ENCODE measurements around the gene FAM216B.

FAM216B gene

DNA sequence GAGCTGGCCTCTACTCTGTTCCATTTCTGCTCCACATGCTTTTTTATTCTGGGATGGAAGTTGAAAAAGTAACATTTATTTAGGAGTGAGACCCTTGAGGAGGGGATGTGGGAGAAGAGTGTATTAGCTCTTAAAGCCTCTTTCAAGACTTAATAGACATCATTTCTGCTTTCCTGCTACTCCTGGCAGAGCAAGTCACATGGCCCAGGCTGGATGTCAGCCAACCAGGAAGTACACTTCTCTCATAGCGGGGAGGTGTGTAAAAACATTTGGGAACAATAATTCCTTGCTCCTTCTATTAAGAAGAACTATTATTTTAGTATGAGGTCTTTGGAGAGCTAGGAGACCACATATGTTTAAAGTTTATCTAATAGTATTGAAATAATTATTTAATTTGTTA, 40.6 kb upstream of the FAM216B start:
- no peak overlapping the region for H2AFZ ChIP-seq (ENCODE audit: low read depth)
- no peaks in the 10 kb centered on the region for H3K4me1 ChIP-seq (ENCODE audit: low read depth, poor library complexity, severe bottlenecking)
- H3K27ac ChIP-seq = no peak overlapping the region
- no peaks in the 10 kb centered on the region for H3K79me2 ChIP-seq (ENCODE audit: insufficient read depth, low read depth)
- no peaks in the 10 kb centered on the region for H4K20me1 ChIP-seq (ENCODE audit: insufficient read depth)
- H3K27me3 ChIP-seq (ENCODE audit: insufficient read depth, low read depth) = no peaks in the 10 kb centered on the region
- no peak overlapping the region for H3K4me3 ChIP-seq (IDR thresholded peaks at IDR 0.05; ENCODE audit: insufficient read depth, low read depth, low read length)
- H3K4me2 ChIP-seq = no peak overlapping the region
- H3K36me3 ChIP-seq (ENCODE audit: insufficient read depth) = no peaks in the 10 kb centered on the region
- no peak overlapping the region for H3K9ac ChIP-seq
- TF ChIP-seq, protein P1, sequence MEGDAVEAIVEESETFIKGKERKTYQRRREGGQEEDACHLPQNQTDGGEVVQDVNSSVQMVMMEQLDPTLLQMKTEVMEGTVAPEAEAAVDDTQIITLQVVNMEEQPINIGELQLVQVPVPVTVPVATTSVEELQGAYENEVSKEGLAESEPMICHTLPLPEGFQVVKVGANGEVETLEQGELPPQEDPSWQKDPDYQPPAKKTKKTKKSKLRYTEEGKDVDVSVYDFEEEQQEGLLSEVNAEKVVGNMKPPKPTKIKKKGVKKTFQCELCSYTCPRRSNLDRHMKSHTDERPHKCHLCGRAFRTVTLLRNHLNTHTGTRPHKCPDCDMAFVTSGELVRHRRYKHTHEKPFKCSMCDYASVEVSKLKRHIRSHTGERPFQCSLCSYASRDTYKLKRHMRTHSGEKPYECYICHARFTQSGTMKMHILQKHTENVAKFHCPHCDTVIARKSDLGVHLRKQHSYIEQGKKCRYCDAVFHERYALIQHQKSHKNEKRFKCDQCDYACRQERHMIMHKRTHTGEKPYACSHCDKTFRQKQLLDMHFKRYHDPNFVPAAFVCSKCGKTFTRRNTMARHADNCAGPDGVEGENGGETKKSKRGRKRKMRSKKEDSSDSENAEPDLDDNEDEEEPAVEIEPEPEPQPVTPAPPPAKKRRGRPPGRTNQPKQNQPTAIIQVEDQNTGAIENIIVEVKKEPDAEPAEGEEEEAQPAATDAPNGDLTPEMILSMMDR (conservative IDR thresholded peaks at IDR 0.05; ENCODE audit: low read depth, low read length) = no peak

DNA sequence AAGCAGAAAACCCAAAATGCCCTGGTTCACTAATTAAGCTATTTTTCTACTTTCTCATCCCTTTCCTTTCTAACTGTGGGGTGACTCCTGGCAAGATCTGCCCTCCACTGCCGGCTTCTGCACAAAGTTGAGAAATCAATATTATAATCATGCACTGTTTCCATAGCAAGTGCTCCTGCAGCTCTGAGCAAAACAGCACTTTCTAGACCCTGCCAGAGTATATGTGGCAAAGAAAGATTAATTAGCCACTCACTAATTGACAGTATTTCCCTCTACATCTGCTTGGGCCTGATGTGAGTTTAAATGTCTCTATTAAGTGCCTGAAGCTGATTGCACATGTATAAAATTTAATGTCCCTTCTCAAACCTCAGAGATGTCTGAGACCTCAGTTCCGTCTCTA, 39.5 kb upstream of the FAM216B start:
- no peaks in the 10 kb centered on the region for H4K20me1 ChIP-seq (ENCODE audit: insufficient read depth)
- no peaks in the 10 kb centered on the region for H3K27me3 ChIP-seq (ENCODE audit: insufficient read depth, low read depth)
- TF ChIP-seq, protein P1 (conservative IDR thresholded peaks at IDR 0.05; ENCODE audit: low read depth, low read length) = no peak
- H3K4me1 ChIP-seq (ENCODE audit: low read depth, poor library complexity, severe bottlenecking) = no peaks in the 10 kb centered on the region
- H3K4me2 ChIP-seq = no peak overlapping the region
- no peaks in the 10 kb centered on the region for H3K36me3 ChIP-seq (ENCODE audit: insufficient read depth)
- no peak overlapping the region for H3K27ac ChIP-seq
- no peaks in the 10 kb centered on the region for H3K79me2 ChIP-seq (ENCODE audit: insufficient read depth, low read depth)
- no peak overlapping the region for H3K9ac ChIP-seq
- no peak overlapping the region for H2AFZ ChIP-seq (ENCODE audit: low read depth)
- no peak overlapping the region for H3K4me3 ChIP-seq (IDR thresholded peaks at IDR 0.05; ENCODE audit: insufficient read depth, low read depth, low read length)

DNA sequence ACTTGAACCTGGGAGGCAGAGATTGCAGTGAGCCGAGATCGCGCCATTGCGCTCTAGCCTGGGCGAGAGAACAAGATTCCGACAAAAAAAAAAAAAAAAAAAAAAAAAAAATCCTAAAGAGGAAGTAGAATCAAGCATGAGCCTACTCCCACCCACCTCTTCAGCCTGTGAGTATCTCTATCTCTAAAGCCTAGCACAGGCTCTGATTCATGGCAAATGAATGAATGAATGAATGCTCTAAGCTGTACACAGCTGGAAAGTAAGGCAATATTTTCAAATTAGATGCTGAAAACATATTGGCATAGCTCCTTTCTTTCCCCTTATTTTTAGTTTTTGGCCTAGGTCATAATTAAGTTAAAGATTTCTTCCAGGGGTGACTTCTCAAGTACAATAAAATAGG, 35.7 kb upstream of the FAM216B start:
- no peaks in the 10 kb centered on the region for H3K36me3 ChIP-seq (ENCODE audit: insufficient read depth)
- no peaks in the 10 kb centered on the region for H4K20me1 ChIP-seq (ENCODE audit: insufficient read depth)
- H3K79me2 ChIP-seq (ENCODE audit: insufficient read depth, low read depth) = no peaks in the 10 kb centered on the region
- no peak overlapping the region for H3K9ac ChIP-seq
- H3K27me3 ChIP-seq (ENCODE audit: insufficient read depth, low read depth) = no peaks in the 10 kb centered on the region
- H3K27ac ChIP-seq = no peak overlapping the region
- H3K4me2 ChIP-seq = no peak overlapping the region
- H3K4me3 ChIP-seq (IDR thresholded peaks at IDR 0.05; ENCODE audit: insufficient read depth, low read depth, low read length) = no peak overlapping the region
- no peaks in the 10 kb centered on the region for H3K4me1 ChIP-seq (ENCODE audit: low read depth, poor library complexity, severe bottlenecking)
- TF ChIP-seq, protein P1 (conservative IDR thresholded peaks at IDR 0.05; ENCODE audit: low read depth, low read length) = no peak
- H2AFZ ChIP-seq (ENCODE audit: low read depth) = no peak overlapping the region

DNA sequence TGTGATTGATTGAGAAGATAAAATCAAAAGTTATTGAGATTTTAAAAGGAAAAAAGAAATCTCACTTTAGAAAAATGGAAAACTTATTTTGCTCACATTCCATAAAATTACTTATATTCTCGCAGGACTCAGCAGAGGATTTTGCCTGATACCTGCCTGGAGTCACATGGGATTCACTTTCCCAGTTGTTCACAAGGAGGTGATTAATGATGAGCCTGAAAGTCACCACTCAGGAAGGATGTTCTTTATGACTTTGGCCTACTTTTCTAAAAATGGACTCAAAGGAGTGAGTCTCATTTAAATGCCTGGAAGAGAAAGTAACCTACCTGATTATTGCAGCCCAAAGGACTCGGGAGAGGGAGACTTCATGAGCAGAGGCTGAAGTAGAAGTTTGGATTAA, 34.5 kb upstream of the FAM216B start:
- H2AFZ ChIP-seq (ENCODE audit: low read depth) = no peak overlapping the region
- H3K4me3 ChIP-seq (IDR thresholded peaks at IDR 0.05; ENCODE audit: insufficient read depth, low read depth, low read length) = no peak overlapping the region
- no peaks in the 10 kb centered on the region for H3K27me3 ChIP-seq (ENCODE audit: insufficient read depth, low read depth)
- H3K9ac ChIP-seq = no peak overlapping the region
- H3K79me2 ChIP-seq (ENCODE audit: insufficient read depth, low read depth) = no peaks in the 10 kb centered on the region
- H3K4me1 ChIP-seq (ENCODE audit: low read depth, poor library complexity, severe bottlenecking) = no peaks in the 10 kb centered on the region
- no peak overlapping the region for H3K27ac ChIP-seq
- TF ChIP-seq, protein P1 (conservative IDR thresholded peaks at IDR 0.05; ENCODE audit: low read depth, low read length) = no peak
- no peaks in the 10 kb centered on the region for H4K20me1 ChIP-seq (ENCODE audit: insufficient read depth)
- H3K4me2 ChIP-seq = no peak overlapping the region
- no peaks in the 10 kb centered on the region for H3K36me3 ChIP-seq (ENCODE audit: insufficient read depth)

Measured in KMS-11 (cell line).